HEK293 (cell line): ENCODE results near the gene PRR27.

Source experiments
- CTCF ChIA-PET: fragments of 350-600 bp; formaldehyde crosslinking; extraction: SDS; loops from one replicate; lab custom pipeline; 2021; ENCODE audit warnings: antibody characterized with exemption; lab: Yijun Ruan, JAX
- POLR2A ChIA-PET: fragments of 300-600 bp; formaldehyde crosslinking; extraction: SDS; loops from one replicate; lab custom pipeline; 2020; ENCODE audit warnings: antibody characterized with exemption, inconsistent platforms; lab: Yijun Ruan, JAX
- H3K27ac ChIP-seq: fragments of 200-500 bp; sonication (Bioruptor generic); 2 replicates; pipeline ENCODE4 v1.5.1; 2014; ENCODE audit warnings: low read depth, low read length, control low read depth, inconsistent platforms; ENCODE audit errors: extremely low read depth
- H3K36me3 ChIP-seq, 2 experiments: fragments of 200-500 bp in 1 of 2; sonication (Bioruptor generic) in 1 of 2; 1 replicate in 1 of 2; 2 replicates in 1 of 2; pipeline ENCODE4 v1.5.1; 2014 to 2017; ENCODE audit warnings: inconsistent platforms in 2 of 2, low read length in 2 of 2; ENCODE audit not compliant: control insufficient read depth in 2 of 2, insufficient read depth in 1 of 2
- H3K4me1 ChIP-seq: fragments of 200-500 bp; sonication (Bioruptor generic); 2 replicates; pipeline ENCODE4 v1.5.1; 2014; ENCODE audit warnings: mild to moderate bottlenecking, low read length, inconsistent platforms; ENCODE audit not compliant: control insufficient read depth, insufficient read depth
- H3K4me3 ChIP-seq: 2 replicates; pipeline ENCODE4 v1.5.1; 2011; ENCODE audit warnings: low read depth, mild to moderate bottlenecking, control low read depth, low read length, moderate library complexity
- H3K9me3 ChIP-seq: fragments of 200-500 bp; sonication (Bioruptor generic); 2 replicates; pipeline ENCODE4 v1.5.1; 2014; ENCODE audit warnings: low read depth, low read length, inconsistent platforms; ENCODE audit not compliant: control insufficient read depth, insufficient read depth
- ZNF114 ChIP-seq: fragments of 450-650 bp; formaldehyde crosslinking; IDR thresholded peaks from 2 replicates; pipeline ENCODE4 v1.5.0; 2017; ENCODE audit warnings: missing biosample characterization, missing genetic modification characterization
- ZNF169 ChIP-seq: fragments of 450-650 bp; formaldehyde crosslinking; IDR thresholded peaks from 2 replicates; pipeline ENCODE4 v1.5.1; 2016; ENCODE audit warnings: missing biosample characterization, missing genetic modification characterization
- ZNF266 ChIP-seq: fragments of 450-650 bp; formaldehyde crosslinking; IDR thresholded peaks from 2 replicates; pipeline ENCODE4 v1.5.1; 2016; ENCODE audit warnings: missing biosample characterization, missing genetic modification characterization, low read depth
- ZNF366 ChIP-seq: fragments of 450-650 bp; formaldehyde crosslinking; conservative IDR thresholded peaks from 2 replicates; pipeline ENCODE4 v1.5.1; 2016; ENCODE audit warnings: missing biosample characterization, missing genetic modification characterization
- ZNF423 ChIP-seq: fragments of 450-650 bp; formaldehyde crosslinking; IDR thresholded peaks from 2 replicates; pipeline ENCODE4 v1.5.1; 2016; ENCODE audit warnings: missing biosample characterization, missing genetic modification characterization
- ZNF433 ChIP-seq: fragments of 450-650 bp; formaldehyde crosslinking; IDR thresholded peaks from 2 replicates; pipeline ENCODE4 v1.5.1; 2016; ENCODE audit warnings: missing biosample characterization, missing genetic modification characterization, low read depth
- ZNF558 ChIP-seq: fragments of 450-650 bp; formaldehyde crosslinking; IDR thresholded peaks from 2 replicates; pipeline ENCODE4 v1.5.1; 2016; ENCODE audit warnings: missing biosample characterization, missing genetic modification characterization
- ZNF585B ChIP-seq: fragments of 450-650 bp; formaldehyde crosslinking; IDR thresholded peaks from 2 replicates; pipeline ENCODE4 v1.5.1; 2016; ENCODE audit warnings: missing biosample characterization, missing genetic modification characterization
- ZNF654 ChIP-seq: fragments of 450-650 bp; formaldehyde crosslinking; IDR thresholded peaks from 2 replicates; pipeline ENCODE4 v1.5.1; 2016; ENCODE audit warnings: low read depth, missing biosample characterization, missing genetic modification characterization
- ZNF747 ChIP-seq: fragments of 450-650 bp; formaldehyde crosslinking; IDR thresholded peaks from 2 replicates; pipeline ENCODE4 v1.5.1; 2016; ENCODE audit warnings: missing biosample characterization, missing genetic modification characterization
- ZSCAN23 ChIP-seq: fragments of 450-650 bp; formaldehyde crosslinking; IDR thresholded peaks from 2 replicates; pipeline ENCODE4 v1.5.1; 2016; ENCODE audit warnings: missing biosample characterization, missing genetic modification characterization
- ZXDB ChIP-seq: fragments of 450-650 bp; formaldehyde crosslinking; IDR thresholded peaks from 2 replicates; pipeline ENCODE4 v1.5.1; 2016; ENCODE audit warnings: missing biosample characterization, missing genetic modification characterization
- TF ChIP-seq, protein P1 (sequence below): fragments of 450-650 bp; formaldehyde crosslinking; IDR thresholded peaks from 2 replicates; pipeline ENCODE4 v1.5.1; 2016; ENCODE audit warnings: missing biosample characterization, missing genetic modification characterization
- TF ChIP-seq, protein P2 (sequence below): fragments of 450-650 bp; formaldehyde crosslinking; IDR thresholded peaks from 2 replicates; pipeline ENCODE4 v1.5.1; 2016; ENCODE audit warnings: missing biosample characterization, missing genetic modification characterization
- TF ChIP-seq, protein P3 (sequence below): fragments of 450-650 bp; formaldehyde crosslinking; conservative IDR thresholded peaks from 2 replicates; pipeline ENCODE4 v1.5.1; 2016; ENCODE audit warnings: low read depth, missing biosample characterization, missing genetic modification characterization
- TF ChIP-seq, protein P4 (sequence below): fragments of 450-650 bp; formaldehyde crosslinking; IDR thresholded peaks from 2 replicates; pipeline ENCODE4 v1.5.1; 2016; ENCODE audit warnings: missing biosample characterization, missing genetic modification characterization, borderline replicate concordance

Gene PRR27

DNA sequence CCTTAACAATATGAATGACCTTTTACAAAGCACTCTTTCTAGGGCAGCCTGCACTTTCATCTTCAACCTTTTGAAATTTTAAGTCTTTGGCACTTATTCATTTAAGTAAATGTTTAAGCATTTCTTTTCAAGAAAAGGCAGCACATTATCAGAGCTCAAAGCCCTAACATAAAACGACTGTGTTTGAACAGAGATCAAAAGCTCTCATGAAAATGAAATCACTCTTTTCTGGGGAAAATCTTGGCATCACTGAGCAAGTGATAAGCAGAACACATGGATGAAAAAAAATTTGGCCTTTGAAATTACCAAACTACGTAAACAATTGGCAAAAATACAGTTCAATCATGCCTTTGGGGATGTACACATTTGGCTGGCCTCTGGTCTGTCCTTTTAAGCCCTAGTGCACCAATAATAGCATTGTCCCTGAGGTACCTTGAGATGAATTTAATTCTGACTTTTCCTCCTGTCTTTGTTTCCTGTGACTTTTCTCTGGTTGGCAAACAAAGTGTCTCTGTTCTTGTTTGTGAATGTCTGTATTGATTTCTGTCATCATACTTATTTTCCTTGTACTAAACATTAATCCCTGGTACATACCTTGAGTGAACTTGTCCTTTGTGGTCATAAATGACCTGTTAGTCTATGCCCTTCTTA, 28.6 kb downstream of the PRR27 start:
- no peaks in the 10 kb centered on the region for H3K9me3 ChIP-seq
- H3K4me3 ChIP-seq: no peak overlapping the region
- no peaks in the 10 kb centered on the region for H3K4me1 ChIP-seq
- TF ChIP-seq ZNF585B (tag by site-specific recombination) (no peak), ZNF114 (tag by site-specific recombination) (no peak), ZNF266 (no peak), ZNF433 (tag by site-specific recombination) (no peak), ZNF423 (no peak)
- no peak overlapping the region for H3K27ac ChIP-seq
- ChIA-PET POLR2A (no interaction called here), CTCF (interaction anchor here (0.6 to 3.7 kb wide), 15 partner anchors 8 to 908 kb away, joined by 3 to 15 read pairs (median 5); no protein-coding TSS in a partner anchor)
- H3K36me3 ChIP-seq: no peaks in the 10 kb centered on the region

DNA sequence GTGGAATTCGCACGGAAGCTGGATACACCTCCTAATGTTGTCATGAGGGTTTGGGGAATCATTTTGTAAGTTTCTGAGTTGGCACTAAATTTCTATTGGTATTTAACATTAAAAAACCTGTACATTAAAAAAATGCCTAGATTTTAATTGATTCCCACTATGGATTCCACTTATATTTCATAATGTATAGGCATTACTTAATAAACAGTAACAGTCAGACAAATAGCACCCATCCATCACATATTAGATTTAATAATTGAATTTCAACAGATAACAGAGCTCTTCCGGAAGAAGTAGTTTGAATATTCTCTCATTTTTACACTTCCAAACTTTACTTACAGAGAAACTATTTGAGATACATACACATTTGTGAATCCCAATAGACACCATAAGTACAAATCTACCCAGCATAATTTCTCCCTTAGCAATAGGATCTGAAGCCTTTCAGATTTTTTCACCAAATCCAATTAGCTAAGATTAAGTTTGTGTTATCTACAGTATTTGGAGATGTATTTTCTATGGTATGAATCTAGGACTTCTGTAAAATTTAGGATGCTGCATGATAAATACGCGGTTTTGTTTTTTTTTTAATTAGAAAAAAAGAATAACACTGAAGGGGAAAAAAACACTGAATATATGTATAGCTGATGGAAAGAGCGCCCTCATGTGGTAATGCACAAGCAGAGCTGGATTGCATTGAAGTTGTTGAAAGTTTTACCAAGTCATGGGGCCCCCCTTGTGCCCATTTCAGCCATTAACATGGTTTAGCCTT, 29.3 kb downstream of the PRR27 start:
- no peak overlapping the region for H3K27ac ChIP-seq
- H3K36me3 ChIP-seq: no peaks in the 10 kb centered on the region
- no peak overlapping the region for H3K4me3 ChIP-seq
- TF ChIP-seq ZNF366: no peak
- TF ChIP-seq ZNF654: peak; percentile 49
- POLR2A ChIA-PET: no interaction called here
- CTCF ChIA-PET: interaction anchor here (0.6 to 3.7 kb wide), 19 partner anchors 9 to 865 kb away, joined by 3 to 15 read pairs (median 5); no protein-coding TSS in a partner anchor
- H3K9me3 ChIP-seq: no peaks in the 10 kb centered on the region
- no peaks in the 10 kb centered on the region for H3K4me1 ChIP-seq

DNA sequence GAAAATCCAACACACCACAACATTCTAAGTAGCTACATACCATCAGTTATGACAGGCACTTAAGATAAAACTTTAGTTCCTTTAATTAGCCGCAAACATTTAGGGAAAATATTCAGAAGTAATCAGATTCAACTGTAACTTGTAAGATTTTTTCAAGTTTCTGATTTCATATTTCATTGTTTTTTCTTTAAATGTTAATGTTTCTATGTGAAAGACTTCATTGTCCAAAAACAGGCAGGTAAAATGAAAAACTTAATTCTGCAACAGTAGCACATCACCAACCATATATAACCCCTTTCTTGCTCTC, 29.9 kb downstream of the PRR27 start:
- POLR2A ChIA-PET: no interaction called here
- CTCF ChIA-PET: interaction anchor here (0.6 to 3.7 kb wide), 14 partner anchors 8 to 521 kb away, joined by 3 to 15 read pairs (median 5); no protein-coding TSS in a partner anchor
- Histone ChIP-seq H3K27ac (no peak overlapping the region), H3K4me1 (no peaks in the 10 kb centered on the region), H3K4me3 (no peak overlapping the region)
- TF ChIP-seq ZNF747 (tag by site-specific recombination) (no peak), ZNF558 (tag by site-specific recombination) (no peak), ZXDB (tag by site-specific recombination) (no peak), ZNF169 (tag by site-specific recombination) (no peak), ZSCAN23 (tag by site-specific recombination) (no peak)
- TF ChIP-seq, protein P1, sequence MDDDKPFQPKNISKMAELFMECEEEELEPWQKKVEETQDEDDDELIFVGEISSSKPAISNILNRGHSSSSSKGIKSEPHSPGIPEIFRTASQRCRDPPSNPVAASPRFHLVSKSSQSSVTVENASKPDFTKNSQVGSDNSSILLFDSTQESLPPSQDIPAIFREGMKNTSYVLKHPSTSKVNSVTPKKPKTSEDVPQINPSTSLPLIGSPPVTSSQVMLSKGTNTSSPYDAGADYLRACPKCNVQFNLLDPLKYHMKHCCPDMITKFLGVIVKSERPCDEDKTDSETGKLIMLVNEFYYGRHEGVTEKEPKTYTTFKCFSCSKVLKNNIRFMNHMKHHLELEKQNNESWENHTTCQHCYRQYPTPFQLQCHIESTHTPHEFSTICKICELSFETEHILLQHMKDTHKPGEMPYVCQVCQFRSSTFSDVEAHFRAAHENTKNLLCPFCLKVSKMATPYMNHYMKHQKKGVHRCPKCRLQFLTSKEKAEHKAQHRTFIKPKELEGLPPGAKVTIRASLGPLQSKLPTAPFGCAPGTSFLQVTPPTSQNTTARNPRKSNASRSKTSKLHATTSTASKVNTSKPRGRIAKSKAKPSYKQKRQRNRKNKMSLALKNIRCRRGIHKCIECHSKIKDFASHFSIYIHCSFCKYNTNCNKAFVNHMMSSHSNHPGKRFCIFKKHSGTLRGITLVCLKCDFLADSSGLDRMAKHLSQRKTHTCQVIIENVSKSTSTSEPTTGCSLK: no peak
- TF ChIP-seq, protein P2, sequence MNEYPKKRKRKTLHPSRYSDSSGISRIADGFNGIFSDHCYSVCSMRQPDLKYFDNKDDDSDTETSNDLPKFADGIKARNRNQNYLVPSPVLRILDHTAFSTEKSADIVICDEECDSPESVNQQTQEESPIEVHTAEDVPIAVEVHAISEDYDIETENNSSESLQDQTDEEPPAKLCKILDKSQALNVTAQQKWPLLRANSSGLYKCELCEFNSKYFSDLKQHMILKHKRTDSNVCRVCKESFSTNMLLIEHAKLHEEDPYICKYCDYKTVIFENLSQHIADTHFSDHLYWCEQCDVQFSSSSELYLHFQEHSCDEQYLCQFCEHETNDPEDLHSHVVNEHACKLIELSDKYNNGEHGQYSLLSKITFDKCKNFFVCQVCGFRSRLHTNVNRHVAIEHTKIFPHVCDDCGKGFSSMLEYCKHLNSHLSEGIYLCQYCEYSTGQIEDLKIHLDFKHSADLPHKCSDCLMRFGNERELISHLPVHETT (tag by site-specific recombination): no peak
- TF ChIP-seq, all 188 proteins: peak for 0
- Histone ChIP-seq H3K36me3 (no peaks in the 10 kb centered on the region), H3K9me3 (no peaks in the 10 kb centered on the region)

DNA sequence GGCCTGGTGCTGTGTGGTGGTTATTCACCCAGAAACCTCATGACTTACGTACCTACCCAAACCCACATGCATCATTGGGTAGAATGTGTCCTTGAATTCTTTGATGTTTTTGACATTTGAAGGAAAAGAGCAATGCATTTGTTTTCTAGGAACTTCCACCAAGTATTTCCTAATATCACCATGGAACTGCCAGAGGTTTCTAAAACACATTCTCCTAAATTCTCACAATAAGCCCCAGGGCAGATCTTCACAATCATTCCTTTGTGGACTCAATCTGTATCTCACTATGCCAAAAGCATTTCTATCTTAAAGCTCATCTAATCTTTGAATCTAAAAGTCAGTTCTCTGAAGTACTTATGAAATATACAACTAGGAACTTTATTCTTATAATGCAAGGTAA, 33.2 kb downstream of the PRR27 start:
- Histone ChIP-seq H3K4me3 (no peak overlapping the region), H3K27ac (no peak overlapping the region), H3K4me1 (no peaks in the 10 kb centered on the region), H3K36me3 (no peaks in the 10 kb centered on the region), H3K9me3 (no peaks in the 10 kb centered on the region)
- ChIA-PET POLR2A (no interaction called here), CTCF (no interaction called here)
- TF ChIP-seq, protein P3, sequence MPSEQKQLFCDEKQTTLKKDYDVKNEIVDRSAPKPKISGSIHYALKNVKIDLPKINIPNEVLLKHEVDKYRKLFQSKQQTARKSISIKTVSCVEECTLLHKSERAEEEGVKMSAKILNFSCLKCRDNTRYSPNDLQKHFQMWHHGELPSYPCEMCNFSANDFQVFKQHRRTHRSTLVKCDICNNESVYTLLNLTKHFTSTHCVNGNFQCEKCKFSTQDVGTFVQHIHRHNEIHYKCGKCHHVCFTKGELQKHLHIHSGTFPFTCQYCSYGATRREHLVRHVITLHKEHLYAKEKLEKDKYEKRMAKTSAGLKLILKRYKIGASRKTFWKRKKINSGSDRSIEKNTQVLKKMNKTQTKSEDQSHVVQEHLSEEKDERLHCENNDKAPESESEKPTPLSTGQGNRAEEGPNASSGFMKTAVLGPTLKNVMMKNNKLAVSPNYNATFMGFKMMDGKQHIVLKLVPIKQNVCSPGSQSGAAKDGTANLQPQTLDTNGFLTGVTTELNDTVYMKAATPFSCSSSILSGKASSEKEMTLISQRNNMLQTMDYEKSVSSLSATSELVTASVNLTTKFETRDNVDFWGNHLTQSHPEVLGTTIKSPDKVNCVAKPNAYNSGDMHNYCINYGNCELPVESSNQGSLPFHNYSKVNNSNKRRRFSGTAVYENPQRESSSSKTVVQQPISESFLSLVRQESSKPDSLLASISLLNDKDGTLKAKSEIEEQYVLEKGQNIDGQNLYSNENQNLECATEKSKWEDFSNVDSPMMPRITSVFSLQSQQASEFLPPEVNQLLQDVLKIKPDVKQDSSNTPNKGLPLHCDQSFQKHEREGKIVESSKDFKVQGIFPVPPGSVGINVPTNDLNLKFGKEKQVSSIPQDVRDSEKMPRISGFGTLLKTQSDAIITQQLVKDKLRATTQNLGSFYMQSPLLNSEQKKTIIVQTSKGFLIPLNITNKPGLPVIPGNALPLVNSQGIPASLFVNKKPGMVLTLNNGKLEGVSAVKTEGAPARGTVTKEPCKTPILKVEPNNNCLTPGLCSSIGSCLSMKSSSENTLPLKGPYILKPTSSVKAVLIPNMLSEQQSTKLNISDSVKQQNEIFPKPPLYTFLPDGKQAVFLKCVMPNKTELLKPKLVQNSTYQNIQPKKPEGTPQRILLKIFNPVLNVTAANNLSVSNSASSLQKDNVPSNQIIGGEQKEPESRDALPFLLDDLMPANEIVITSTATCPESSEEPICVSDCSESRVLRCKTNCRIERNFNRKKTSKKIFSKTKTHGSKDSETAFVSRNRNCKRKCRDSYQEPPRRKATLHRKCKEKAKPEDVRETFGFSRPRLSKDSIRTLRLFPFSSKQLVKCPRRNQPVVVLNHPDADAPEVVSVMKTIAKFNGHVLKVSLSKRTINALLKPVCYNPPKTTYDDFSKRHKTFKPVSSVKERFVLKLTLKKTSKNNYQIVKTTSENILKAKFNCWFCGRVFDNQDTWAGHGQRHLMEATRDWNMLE (tag by site-specific recombination): no peak
- TF ChIP-seq, protein P4, sequence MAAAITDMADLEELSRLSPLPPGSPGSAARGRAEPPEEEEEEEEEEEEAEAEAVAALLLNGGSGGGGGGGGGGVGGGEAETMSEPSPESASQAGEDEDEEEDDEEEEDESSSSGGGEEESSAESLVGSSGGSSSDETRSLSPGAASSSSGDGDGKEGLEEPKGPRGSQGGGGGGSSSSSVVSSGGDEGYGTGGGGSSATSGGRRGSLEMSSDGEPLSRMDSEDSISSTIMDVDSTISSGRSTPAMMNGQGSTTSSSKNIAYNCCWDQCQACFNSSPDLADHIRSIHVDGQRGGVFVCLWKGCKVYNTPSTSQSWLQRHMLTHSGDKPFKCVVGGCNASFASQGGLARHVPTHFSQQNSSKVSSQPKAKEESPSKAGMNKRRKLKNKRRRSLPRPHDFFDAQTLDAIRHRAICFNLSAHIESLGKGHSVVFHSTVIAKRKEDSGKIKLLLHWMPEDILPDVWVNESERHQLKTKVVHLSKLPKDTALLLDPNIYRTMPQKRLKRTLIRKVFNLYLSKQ (tag by site-specific recombination): no peak
